Suprapubic skin (tissue), 4 donors: ENCODE data around the gene OLFML2A. TPM values are rescaled to one million over a fixed set of nuclear protein-coding genes. Genes with fewer than 3 reads are reported as not detected.
A peak's percentile ranks its signal among the peaks of the same experiment; 100 is the strongest.

Source experiments
- DNase-seq, 2 donors: peaks; one replicate each; pipeline ENCODE4 v3.0.0-alpha.2; 2019; ENCODE audit warnings: low spot score in 2 of 2
- H3K27ac ChIP-seq: fragments of 200-600 bp; sonication (generic); one replicate; pipeline ENCODE4 v1.5.1; 2019
- H3K27me3 ChIP-seq: fragments of 200-600 bp; sonication (generic); one replicate; pipeline ENCODE4 v1.5.1; 2019
- H3K36me3 ChIP-seq: fragments of 200-600 bp; sonication (generic); one replicate; pipeline ENCODE4 v1.5.1; 2019
- H3K4me1 ChIP-seq: fragments of 200-600 bp; sonication (generic); one replicate; pipeline ENCODE4 v1.5.1; 2019
- H3K4me3 ChIP-seq: fragments of 200-600 bp; sonication (generic); one replicate; pipeline ENCODE4 v1.5.1; 2019; ENCODE audit warnings: mild to moderate bottlenecking
- H3K9me3 ChIP-seq: fragments of 200-600 bp; sonication (generic); one replicate; pipeline ENCODE4 v1.5.1; 2019
- CTCF ChIP-seq, 2 donors: fragments of 200-600 bp in 1 of 2; fragments of 450-650 bp in 1 of 2; sonication (generic) in 1 of 2; IDR thresholded peaks; one replicate each; pipeline ENCODE4 v1.5.1; 2016 to 2019; ENCODE audit warnings: antibody characterized with exemption in 2 of 2, mild to moderate bottlenecking in 1 of 2, moderate library complexity in 1 of 2
- EP300 ChIP-seq: sonication (generic); formaldehyde crosslinking; IDR thresholded peaks from one replicate; pipeline ENCODE4 v1.6.1; 2017; ENCODE audit warnings: antibody characterized with exemption
- POLR2A ChIP-seq, 2 donors: fragments of 450-650 bp; IDR thresholded peaks; one replicate each; pipeline ENCODE4 v1.6.1; 2017; ENCODE audit warnings: antibody characterized with exemption in 2 of 2, mild to moderate bottlenecking in 2 of 2, moderate library complexity in 2 of 2
- POLR2AphosphoS5 ChIP-seq, 3 donors: sonication (generic); formaldehyde crosslinking; IDR thresholded peaks; one replicate each; pipeline ENCODE4 v1.6.1; 2017; ENCODE audit warnings: antibody characterized with exemption in 3 of 3
- WGBS: methylation state at CpG from one replicate; pipeline ENCODE4 v1.1.5; 2018; 5-methylcytosine and 5-hydroxymethylcytosine counted together
- total RNA-seq, 4 donors: library from RNA; depleted of rRNA; stranded (reverse); fragments of >200 nt; gene quantifications; one replicate each; pipeline ENCODE4 v1.1.0, GENCODE V29; 2016

Gene OLFML2A
- total RNA-seq, 4 donors from 2014 or later: 14.6 to 36.8 (median 18.9) TPM

GRCh38 chr9:124768334-124768733, 8.6 kb upstream of the OLFML2A start:
- no peak overlapping the region for H3K27ac ChIP-seq
- WGBS: 76% methylated on average over 3 of the region's 3 CpGs
- no peak overlapping the region for H3K4me3 ChIP-seq
- no peaks in the 10 kb centered on the region for H3K36me3 ChIP-seq
- H3K9me3 ChIP-seq: no peaks in the 10 kb centered on the region
- H3K4me1 ChIP-seq: peaks cover 25% of the 10 kb centered on the region
- no peak for TF ChIP-seq CTCF (IDR thresholded peaks at IDR 0.05)
- no peak for TF ChIP-seq POLR2A (IDR thresholded peaks at IDR 0.05)
- TF ChIP-seq EP300: no peak
- TF ChIP-seq POLR2AphosphoS5 (IDR thresholded peaks at IDR 0.05): no peak
- no peak for DNase-seq
- H3K27me3 ChIP-seq: peaks cover 36% of the 10 kb centered on the region

GRCh38 chr9:124768750-124769548, 8.0 kb upstream of the OLFML2A start:
- DNase-seq: no peak
- Histone ChIP-seq H3K9me3 (no peaks in the 10 kb centered on the region), H3K27ac (no peak overlapping the region), H3K4me3 (peak overlapping the region; percentile 82), H3K4me1 (peaks cover 25% of the 10 kb centered on the region), H3K27me3 (peaks cover 35% of the 10 kb centered on the region), H3K36me3 (no peaks in the 10 kb centered on the region)
- TF ChIP-seq POLR2A (IDR thresholded peaks at IDR 0.05): no peak
- no peak for TF ChIP-seq CTCF (IDR thresholded peaks at IDR 0.05)
- no peak for TF ChIP-seq POLR2AphosphoS5 (IDR thresholded peaks at IDR 0.05)
- no peak for TF ChIP-seq EP300
- 34% methylated on average over 11 of the region's 11 CpGs for WGBS

GRCh38 chr9:124769549-124770358, 7.2 kb upstream of the OLFML2A start:
- TF ChIP-seq POLR2AphosphoS5 (IDR thresholded peaks at IDR 0.05) (no peak), POLR2A (IDR thresholded peaks at IDR 0.05) (no peak), CTCF (IDR thresholded peaks at IDR 0.05) (no peak), EP300 (no peak)
- no peak for DNase-seq
- H3K27ac ChIP-seq: peak overlapping the region; percentile 34
- peak overlapping the region; percentile 82 for H3K4me3 ChIP-seq
- WGBS: 2% methylated on average over 56 of the region's 56 CpGs
- H3K36me3 ChIP-seq: no peaks in the 10 kb centered on the region
- H3K4me1 ChIP-seq: peaks cover 28% of the 10 kb centered on the region
- H3K9me3 ChIP-seq: no peaks in the 10 kb centered on the region
- H3K27me3 ChIP-seq: peaks cover 35% of the 10 kb centered on the region

GRCh38 chr9:124770359-124771020, 6.4 kb upstream of the OLFML2A start:
- H3K4me3 ChIP-seq: peak overlapping the region; percentile 82
- peaks cover 32% of the 10 kb centered on the region for H3K27me3 ChIP-seq
- H3K4me1 ChIP-seq: peaks cover 29% of the 10 kb centered on the region
- no peaks in the 10 kb centered on the region for H3K9me3 ChIP-seq
- TF ChIP-seq POLR2AphosphoS5 (IDR thresholded peaks at IDR 0.05) (no peak), EP300 (no peak), POLR2A (IDR thresholded peaks at IDR 0.05) (no peak), CTCF (IDR thresholded peaks at IDR 0.05) (no peak)
- no peaks in the 10 kb centered on the region for H3K36me3 ChIP-seq
- H3K27ac ChIP-seq: peak overlapping the region; percentile 71
- 2% methylated on average over 37 of the region's 43 CpGs for WGBS
- DNase-seq: peak in 1 of 2 donors; percentile 78
